Limb (tissue), 2 donors: ENCODE results near the gene GSTM3.
"Not testable (repeated sequence)": the region's sequence is repeated elsewhere in the genome, so short reads cannot be mapped to it uniquely, and the experiment has no call there.

Experiments
- DNase-seq, 2 donors: peaks; one replicate each; pipeline ENCODE4 v3.0.0-alpha.2; 2016; ENCODE audit errors: extremely low spot score in 2 of 2

Gene GSTM3

DNA sequence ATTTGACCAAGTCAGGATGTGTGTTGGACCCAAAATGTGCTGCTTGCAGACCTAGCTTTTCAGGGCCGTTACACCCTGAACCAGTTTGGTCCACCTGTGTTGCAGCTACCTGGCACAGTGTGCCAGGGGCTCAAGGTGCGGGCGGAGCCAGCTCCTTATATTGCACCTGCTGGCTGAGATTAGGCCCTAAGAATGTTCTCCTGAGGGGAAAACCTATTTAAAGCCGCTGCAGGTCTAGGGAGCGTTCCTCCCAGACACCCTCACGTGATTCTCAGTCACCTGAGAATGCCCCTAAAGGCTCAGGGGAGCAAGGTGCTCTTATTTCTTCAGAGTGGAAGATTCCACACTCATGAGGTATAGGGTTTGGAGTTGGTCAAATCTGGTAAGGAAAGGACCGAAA is 12.0 kb downstream of the GSTM3 start:
- DNase-seq: no peak

DNA sequence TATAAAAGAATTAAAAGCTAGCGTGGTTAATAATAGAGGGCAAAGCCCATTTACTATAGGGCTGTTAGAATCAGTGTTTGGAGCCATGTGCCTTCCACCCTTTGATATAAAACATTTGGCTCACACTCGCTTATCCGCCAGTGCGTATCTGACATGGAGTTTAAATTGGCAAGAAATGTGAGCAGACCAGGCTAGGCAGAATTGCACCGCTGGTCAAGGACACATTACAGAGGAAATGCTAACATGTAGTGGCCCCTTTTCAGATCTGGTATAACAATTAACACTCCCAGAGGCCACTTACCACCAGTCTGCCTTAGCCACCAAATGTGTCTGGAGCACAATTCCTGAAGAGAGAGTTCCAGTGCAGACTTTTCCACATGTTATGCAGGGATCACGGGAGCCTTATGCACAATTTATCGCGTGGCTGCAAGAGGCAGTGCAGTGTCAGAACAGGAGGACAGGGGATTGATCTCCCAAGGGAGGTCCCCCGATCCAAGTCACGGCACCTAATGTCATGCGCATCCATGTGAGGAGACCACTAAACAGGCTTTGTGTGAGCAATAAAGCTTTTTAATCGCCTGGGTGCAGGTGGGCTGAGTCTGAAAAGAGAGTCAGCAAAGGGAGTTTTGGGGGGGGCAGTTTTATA is 14.0 kb downstream of the GSTM3 start:
- DNase-seq: no peak

DNA sequence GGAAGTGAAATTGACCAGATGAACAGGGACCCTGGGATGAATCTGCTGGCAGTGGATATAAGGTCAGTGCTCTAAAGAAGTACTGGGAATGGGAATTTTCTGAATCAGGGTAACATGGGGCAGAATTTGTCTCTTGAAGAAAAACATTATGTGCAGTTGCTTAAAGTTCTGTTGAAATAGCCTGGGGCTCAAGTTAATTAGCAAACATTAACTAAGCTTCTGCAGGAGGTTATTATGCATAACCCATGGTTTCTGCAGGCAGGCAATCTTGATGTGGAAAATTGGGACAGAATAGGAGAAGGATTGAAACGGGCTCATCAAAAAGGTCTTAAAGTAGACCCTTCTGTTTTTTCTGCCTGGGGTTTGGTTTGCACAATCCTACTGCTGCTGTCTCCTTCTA is 14.8 kb downstream of the GSTM3 start:
- no peak for DNase-seq

DNA sequence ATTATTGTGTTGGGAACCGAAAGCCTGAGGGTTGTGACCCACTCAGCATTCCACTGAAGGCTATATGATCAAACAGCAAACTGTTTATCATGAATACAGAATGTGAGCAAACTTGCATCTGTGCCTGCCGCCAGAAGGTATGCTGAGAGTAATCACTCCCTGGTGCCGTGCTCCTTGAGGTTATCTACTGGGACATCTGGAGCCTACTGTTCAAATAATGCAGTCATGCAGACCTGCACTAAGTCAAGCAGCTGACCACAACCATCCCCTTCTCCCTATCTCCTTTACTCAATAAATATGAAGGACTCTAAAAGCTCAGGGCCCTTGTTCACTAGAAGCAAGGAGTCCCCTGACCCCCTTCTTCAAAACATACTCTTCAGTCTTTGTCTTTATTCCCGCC is 15.3 kb downstream of the GSTM3 start:
- no peak for DNase-seq

DNA sequence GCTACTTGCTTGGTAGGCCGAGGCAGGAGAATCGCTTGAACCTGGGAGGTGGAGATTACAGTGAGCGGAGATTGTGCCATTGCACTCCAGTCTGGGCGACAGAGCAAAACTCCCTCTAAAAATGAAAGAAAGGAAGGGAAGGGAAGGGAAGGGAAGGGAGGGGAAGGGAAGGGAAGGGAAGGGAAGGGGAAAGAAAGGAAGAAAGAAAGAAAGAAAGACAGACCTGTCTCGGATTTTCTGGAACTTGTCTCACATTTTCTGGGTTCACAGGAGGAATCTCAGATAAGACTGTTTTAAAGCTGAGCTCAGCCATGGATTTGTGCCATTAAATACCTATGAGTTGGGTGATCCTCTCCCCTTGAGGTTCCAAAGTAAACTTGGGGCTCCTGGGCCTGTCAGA is 15.9 kb downstream of the GSTM3 start:
- no peak for DNase-seq

DNA sequence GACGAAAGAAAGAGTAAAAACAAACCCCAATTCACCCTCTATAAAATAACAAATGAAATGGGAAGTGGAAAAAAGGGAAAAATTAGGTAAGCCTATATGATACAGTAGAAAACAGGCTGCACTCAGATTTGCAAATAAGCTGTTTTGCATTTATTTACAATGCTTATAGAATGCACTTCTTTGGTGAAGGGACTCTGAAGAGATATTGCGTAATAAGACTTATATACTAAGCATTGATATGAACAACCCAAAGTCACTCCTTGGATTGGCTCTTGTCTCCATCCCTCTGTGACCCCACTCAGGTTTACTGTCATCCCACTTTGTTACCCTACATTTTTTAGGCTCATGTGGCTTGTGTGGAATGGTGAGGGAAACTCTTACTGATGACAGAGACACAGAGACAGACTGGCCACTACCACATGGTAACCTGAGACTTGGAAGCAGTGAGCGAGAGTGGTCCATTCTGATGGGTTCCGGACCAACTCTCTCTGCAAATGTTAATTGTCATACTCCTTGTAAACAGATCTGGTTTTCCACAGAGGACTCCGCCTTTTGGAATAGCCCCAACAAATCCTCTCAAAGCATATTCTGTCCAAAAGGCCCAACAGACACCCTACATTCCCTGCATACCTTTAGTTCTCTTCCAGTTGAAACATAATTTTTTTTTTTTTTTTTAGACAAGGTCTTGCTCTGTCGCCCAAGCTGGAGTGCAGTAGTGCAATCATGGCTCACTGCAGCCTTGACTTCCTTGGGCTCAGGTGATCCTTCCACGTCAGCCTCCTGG is 17.7 kb downstream of the GSTM3 start:
- DNase-seq: no peak

DNA sequence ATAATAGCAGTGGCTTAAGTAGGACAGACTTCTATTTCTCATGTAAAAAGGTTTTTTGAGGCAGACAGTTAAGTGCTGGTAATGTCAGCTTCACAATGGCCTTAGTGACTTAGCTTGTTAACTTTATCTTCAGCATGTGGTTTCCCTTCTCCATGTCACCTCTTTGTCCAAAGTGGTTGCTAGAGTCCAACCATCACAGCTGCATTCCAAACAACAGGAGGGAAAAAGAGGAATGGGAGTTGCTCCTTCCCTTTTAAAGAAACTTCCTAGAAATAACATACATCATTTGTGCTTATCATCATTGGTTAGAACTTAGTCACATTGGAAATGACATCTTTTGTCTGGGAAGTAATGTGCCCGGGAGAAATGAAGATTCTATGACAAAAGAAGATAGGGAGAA is 18.9 kb downstream of the GSTM3 start:
- DNase-seq: no peak

DNA sequence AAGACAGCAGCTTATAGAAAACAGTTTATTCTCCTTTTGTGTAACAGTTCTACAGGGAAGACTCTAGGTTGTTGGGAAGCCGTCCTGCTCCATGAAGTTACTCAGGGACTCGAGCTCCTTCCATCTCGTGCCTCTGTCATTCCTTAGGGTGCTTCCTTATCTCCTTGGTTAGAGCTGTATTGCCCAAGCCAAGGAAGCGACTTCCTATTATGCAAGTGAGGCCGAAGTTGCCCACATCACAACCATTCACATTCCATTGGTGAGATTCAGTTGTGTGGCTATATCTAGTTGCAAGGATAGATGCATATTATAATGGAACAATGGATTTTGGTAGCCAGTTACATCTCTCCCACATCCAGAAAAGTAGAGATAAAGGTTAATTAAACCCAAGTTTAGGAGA is 19.8 kb downstream of the GSTM3 start:
- no peak for DNase-seq

DNA sequence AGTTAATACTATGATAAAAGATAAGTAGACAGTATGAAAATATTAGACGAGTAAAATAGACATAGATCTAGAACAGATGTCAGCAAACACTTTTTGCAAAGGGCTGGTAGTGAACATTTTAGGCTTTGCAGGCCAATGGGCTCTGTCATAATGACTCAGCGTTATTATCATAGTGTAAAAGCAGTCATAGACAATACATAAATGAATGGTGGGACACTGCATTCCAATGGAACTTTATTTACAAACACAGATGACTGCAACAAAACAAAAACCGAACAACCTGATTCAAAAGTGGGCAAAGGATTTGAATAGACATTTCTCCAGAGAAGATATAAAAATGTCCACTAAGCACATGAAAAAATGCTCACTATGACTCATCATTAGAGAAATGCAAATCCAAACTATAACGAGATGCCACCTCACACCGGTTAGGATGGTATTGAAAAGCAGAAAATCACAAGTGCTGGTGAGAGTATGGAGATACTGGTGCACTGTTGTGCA is 21.5 kb downstream of the GSTM3 start:
- no peak for DNase-seq

DNA sequence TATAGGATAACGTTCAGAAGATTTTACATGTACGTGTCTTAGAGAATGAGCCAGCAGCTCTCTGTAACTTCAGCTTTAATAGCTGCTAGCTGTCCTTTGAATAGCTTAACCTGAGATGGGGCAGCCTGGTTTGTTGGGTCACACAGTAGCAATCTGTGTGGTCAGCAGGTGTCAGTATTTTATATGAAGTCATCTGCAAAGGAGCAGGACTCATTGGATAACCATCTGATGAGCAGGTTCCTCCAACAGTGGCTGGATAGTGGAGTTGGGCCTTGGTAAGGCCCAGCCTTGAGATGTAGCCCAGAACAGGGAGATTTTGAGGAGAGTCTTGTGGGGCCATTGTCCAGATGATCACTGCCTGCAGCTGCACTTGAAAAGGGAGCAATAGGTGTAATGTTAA is 22.3 kb downstream of the GSTM3 start:
- no peak for DNase-seq

DNA sequence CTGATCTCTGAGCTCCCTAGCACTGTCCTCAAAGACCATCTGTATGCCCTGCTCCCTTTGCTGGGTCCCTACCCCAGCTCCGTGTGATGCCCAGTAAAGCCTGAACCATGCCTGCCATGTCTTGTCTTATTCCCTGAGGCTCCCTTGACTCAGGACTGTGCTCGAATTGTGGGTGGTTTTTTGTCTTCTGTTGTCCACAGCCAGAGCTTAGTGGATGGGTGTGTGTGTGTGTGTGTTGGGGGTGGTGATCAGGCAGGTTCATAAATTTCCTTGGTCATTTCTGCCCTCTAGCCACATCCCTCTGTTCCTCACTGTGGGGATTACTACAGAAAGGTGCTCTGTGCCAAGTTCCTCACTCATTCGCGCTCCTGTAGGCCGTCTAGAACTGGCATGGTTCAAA is 23.1 kb downstream of the GSTM3 start:
- DNase-seq: no peak

DNA sequence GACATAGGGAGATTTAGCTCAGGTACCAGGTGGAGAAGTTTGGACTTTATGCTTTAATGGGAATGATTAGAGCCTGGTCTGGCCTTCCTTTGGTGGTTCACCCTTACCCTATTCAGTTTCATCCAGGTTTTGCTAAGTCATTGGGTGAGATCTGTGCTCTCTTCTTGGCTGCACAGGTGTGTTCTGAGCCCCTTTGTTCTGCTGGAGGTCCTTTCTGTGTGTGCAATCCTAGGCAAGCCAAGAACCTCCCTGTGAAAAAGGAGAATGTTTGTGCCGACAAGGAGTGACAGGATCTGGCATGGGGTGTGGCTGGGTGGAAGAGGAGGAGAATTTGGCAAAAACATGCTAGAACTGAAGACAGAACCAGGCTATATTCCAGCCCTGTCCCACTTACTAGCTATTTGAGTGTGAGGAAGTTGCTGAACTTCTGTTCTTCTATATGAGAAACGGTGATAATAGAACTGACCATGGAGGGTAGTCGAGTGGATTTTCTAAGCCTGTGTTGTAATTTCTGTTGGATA is 24.2 kb downstream of the GSTM3 start:
- no peak for DNase-seq

DNA sequence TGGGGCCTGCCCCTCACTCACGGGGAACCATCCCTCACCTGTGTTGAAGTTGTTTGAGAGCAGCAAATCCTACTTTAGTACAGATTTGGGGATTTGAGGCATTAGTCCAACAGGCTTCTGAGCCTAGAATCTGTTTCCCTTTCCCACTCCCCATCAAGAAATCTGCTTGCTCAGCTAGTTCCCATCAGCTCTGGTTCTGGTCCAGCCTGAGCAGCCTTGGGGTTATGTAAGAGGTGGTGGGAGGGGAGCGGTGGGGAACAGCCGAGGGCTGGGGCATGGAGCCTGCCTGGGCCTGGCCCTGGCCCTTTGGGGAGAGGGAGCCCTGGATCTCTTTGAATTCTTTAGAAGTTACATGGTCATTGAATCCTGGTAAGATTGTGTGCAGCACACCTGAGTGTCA is 24.7 kb downstream of the GSTM3 start:
- no peak for DNase-seq

DNA sequence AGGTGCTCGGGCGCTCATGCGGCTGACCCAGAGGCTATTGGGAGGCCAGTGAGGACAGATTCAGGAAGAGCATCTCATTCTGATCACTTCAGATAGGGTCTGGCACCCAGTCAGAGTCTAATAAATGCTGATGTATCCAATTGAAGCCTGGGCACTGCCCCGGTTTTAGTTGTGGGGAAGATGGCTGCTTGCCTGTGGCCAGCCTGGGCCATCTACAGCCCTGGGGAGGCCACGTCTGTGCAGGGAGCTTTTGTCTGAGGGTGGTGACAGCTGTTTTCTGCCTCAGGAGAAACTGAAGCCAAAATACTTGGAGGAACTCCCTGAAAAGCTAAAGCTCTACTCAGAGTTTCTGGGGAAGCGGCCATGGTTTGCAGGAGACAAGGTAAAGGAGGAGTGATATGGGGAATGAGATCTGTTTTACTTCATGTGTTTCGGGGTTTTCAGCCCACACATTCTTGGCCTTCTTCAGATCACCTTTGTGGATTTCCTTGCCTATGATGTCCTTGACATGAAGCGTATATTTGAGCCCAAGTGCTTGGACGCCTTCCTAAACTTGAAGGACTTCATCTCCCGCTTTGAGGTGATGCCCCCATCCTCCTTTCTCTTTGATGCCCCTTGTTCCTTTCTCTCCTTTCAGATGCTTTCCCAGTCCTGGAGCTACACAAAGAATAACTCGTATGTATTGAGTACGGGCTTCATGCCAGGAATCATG is 26.0 kb downstream of the GSTM3 start:
- no peak for DNase-seq

DNA sequence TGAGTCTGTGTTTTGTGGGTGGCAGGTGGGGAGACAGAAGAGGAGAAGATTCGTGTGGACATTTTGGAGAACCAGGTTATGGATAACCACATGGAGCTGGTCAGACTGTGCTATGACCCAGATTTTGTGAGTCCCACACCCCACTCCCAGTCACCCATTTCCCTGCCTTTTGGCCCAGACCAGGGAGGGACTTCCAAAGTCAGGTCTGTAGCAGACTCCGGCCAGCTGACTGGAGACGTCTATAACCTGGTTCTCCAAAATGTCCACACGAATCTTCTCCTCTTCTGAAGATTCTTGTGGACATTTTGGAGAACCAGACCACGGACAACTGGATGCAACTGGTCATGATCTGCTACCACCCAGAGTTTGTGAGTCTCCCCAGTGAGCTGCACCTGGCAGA is 27.2 kb downstream of the GSTM3 start:
- no peak for DNase-seq

DNA sequence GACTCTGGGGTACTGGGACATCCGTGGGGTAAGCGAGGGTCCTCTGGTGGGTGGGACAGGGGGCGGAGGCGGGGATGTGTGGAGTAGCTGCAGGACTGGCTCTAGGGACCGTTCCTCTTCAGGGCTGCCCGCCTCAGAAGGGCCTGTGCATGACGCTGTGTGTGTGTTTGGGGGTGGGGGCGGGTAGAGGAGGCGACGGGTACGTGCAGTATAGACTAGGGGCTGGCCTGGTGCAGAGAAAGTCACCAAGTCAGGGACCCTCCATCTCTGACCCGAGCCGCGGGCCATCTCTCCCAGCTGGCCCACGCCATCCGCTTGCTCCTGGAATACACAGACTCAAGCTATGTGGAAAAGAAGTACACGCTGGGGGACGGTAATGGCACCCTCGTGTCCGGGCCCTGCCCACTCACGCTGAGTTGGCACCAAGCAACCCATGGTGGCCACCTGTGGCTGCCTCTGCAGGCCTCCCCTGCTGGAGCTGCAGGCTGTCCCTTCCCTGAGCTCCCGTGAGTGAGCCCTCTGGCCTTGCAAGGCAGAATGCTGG is 28.4 kb downstream of the GSTM3 start:
- DNase-seq: no peak

DNA sequence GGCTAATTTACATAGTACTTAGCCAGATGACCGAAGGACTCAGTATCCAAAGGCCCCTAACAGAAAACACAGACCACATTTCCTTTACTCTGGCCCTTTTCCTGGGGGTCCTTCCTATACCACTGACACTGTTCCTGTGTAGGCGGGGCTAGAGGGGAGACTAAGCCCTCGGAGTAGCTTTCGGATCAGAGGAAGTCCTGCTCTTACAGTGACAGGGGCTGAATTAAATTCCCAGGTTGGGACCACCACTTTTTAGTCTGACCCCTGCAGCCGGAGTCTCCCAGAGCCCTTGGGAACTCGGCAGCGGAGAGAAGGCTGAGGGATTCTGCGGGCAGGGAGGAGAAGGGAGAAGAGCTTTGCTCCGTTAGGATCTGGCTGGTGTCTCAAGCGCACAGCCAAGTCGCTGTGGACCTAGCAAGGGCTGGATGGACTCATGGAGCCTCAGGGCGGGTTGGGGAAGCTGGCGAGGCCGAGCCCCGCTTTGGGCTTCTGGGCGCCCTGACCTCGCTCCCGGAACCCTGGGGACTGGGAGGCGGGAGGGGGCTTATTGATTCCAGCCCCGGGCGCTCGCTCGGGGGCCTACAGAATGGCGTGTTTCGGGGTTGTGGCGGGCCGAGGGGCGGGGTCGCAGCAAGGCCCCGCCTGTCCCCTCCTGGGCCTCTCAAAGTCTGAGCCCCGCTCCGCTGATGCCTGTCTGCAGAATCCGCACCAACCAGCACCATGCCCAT is 29.1 kb downstream of the GSTM3 start, which contains the start of gene GSTM5:
Gene GSTM5, plus strand, starts transcription at position 659 of the 728 bp plus-strand sequence. Its CDS starts 62 bp downstream, at position 721.
- DNase-seq: peak in 1 of 2 donors; percentile 69

DNA sequence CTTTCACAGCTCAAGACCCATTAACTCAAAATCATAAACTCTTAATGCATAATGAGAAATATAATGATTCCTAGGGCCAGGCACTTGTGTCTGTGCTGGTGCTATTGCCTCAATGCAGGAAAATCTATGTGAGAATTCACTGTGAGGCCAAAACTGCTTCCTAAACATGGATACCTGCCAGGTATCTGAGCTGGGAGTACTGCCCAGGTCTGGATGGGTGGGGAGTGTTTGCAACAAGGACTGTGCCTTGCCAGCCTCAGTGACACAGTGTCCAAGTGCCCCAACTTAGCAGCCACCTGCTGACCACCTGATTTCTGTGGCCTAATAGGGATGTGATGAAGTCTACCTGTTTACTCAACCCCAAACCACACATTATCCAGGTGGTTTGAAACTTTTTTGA is 31.0 kb downstream of the GSTM3 start:
- DNase-seq: not testable (repeated sequence)

DNA sequence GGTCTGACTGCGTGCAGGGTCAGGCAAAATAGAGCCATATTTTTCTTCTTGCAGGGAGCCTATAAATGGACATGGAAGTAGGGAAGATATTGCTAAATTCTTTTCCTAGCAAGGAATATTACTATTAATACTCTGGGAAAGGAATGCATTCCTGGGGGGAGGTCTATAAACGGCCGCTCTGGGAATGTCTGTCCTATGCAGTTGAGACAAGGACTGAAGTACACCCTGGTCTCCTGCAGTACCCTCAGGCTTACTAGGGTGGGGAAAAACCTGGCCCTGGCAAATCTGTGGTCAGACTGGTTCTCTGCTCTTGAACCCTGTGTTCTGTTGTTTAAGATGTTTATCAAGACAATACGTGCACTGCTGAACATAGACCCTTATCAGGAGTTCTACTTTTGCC is 31.9 kb downstream of the GSTM3 start:
- not testable (repeated sequence) for DNase-seq

DNA sequence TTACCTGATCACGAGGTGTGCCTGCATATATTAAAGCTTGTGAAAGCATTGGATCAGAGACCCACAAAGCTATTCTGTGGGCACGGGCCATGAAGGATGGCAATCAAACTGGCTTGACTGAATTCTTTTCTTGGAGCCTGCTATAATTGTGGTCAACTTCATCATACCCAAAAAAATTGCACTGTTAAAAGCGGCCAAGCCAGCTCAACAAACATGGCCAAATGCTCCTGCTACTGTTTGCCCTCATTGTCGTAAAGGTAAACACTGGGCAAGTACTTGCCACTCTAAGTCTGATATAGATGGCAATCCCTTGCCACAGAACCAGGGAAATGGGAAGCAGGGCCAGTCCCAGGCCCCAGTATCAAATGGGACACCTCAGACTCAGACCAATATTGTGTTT is 35.4 kb downstream of the GSTM3 start:
- DNase-seq: no peak

DNA sequence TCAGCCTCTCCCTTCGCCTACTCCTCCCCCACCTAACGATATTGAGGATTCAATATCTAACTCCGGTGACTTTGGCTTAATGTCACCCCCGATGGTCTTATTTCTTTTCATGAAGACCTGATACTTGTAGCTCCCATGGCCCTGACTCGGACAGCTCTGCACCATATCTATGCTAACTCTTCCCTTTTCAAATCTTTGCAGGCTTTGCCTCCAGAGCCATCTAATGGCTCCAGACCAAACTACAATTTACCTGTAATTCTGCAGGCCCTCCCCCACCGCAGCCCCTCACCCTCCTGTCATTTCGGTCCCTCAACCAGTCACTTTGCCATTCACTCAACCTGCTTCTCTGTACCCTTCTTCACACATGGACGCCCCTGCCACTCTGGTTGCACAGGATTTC is 36.7 kb downstream of the GSTM3 start:
- DNase-seq: no peak
